CD4-positive, alpha-beta T cell treated with Interleukin-4 for 1 hour (primary cell): ENCODE measurements around the gene SDS.

Experiments used
- DNase-seq, 2 donors: peaks; one replicate each; pipeline ENCODE4 v3.0.0-alpha.2; 2020 to 2022

SDS gene

GRCh38 chr12:113398346-113399290, 5.1 kb downstream of the SDS start:
- DNase-seq, result no peak

- DNase-seq, result no peak
Observed at GRCh38 chr12:113397497-113398197, 6.0 kb downstream of the SDS start.

DNA sequence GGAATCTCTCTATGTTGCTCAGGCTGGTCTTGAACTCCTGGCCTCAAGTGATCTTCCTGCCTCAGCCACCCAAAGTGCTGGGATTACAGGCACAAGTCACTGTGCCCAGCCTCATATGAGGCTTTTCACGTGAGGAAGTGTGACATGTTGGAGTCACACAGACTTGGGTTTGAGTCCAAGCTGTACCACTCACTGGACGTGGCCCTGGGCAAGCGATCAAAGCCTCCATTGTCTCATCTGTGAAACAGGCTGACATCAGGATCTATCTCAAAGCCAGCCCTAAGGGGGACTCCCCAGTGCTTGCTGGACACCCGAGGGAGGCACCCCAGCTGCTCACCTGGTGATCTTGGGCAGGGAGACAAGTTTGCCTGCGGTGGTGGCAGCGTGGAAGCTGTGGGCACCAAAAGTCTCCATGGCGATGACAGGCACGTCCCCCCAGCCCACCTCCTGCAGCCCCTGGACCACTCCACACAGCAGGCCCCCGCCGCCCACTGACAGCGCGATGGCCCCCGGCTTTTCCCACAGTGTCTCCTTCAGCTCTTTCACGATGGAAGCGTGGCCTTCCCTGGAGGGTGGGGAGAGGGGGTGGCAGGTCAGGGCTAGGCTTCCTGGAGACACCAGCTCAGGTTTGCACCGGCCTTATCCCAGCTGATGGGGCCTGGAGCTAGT, 6.7 kb downstream of the SDS start:
- no peak for DNase-seq

DNA sequence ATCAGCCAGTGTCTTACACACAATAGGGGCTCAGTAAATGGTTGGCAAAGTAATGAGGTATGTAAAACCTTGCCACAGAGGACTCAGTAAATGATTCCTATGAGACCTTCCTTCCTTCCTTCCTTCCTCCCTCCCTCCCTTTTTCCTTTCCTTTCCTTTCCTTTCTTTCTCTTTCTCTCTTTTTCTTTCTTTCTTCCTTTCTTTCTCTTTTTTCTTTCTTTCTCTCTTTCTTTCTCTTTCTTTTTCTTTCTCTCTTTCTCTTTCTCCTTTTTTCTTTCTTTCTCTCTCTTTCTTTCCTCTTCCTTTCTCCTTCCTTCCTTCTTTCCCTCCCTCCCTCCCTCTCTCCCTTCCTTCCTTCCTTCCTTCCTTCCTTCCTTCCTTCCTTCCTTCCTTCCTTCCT, 7.5 kb downstream of the SDS start:
- no peak for DNase-seq

- no peak for DNase-seq
Observed at GRCh38 chr12:113395119-113395518, 8.6 kb downstream of the SDS start.

GRCh38 chr12:113393749-113394148, 9.9 kb downstream of the SDS start:
- no peak for DNase-seq

DNA sequence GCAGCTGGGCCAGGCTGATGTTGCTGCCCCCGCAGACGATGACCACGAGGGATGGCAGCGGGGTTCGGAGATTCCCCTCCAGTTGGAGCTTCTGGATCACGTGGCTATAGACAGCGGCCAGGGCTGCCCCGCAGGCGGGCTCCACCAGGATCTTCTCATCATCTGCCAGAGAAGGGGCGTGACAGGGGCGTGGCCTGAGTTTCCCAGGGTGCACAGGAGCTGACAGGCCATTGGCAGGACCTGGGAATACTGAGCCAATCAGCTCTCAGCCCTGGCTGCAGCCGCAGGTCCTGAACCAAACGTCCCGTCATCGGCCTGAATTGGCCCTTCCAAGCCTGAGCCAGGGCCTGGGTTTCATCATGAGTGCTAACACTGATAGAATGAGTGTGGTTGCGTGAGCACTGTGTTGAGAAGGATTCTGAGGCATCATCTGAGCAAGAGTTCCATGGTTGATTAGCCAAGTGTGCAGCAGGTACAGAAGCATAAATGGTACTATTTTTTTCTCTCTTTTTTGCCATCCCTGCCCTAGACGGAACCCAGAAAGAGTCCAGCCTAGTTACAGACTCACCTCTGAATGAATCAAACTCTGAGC, 10.6 kb downstream of the SDS start:
- DNase-seq, result no peak

- DNase-seq, result no peak
Observed at GRCh38 chr12:113392520-113392919, 11.2 kb downstream of the SDS start.

DNA sequence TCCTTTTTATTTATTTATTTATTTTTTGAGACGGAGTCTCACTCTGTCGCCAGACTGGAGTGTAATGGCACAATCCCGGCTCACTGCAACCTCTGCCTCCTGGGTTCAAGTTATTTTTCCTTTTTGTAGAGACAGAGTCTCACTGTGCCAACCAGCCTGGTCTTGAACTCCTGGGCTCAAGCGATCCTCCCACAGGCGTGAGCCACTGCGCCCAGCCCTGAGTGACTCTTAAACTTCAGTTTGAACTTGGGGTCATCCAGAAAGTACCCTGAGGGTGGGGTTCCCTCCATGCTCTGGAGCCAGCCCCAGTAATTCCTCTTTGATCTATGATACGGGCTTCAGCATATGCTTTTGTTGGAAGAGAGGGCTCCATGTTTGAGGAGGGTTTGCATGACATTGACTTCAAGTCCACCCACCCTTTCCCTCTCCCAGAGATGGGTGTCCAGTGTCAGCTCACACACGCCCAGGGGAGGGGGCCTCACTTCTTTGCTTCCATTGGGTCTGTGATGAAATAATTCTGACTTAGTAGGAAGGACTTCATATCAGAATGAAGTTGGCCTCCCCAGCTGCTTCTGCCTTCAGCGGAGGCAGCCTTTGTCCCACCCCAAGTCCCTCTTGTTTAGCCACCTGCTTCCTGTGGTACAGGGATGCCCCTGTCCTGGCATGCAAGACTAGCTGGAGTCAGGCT, 11.9 kb downstream of the SDS start:
- no peak for DNase-seq

- no peak for DNase-seq
Observed at GRCh38 chr12:113391145-113391544, 12.5 kb downstream of the SDS start.

DNA sequence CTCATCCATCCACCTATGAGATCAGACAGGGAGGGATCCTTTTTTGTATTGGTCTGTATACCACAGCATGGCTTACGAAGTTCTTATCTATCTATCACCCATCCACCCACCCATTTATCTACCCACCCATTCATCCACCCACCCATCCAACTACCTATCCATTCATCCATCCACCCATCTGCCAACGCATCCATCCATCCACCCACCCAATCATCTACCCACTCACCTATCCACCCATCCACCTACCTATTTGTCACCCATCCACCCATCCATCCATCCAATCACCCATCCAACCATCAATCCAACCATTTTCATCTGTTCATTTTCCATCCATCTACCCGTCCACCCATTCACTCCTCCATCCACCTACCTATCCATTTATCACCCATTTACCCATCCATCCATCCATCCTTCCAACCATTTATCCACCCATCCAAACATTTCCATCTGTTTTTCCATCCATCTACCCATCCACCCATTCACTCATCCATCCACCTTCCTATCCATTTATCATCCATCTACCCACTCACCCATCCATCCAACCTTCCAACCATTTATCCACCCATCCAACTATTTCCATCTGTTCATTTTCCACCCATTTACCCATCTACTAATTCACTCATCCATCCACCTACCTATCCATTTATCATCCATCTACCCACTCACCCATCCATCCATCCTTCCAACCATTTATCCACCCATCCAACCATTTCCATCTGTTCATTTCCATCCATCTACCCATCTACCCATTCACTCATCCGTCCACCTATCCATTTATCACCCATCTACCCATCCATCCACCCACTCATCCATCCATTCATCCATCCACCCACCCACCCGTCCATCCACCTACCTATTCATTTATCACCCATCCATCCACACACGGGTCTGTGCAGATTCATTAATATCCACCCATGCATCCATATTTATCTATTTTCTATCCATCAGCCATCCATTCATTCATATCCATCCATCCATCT, 13.3 kb downstream of the SDS start:
- DNase-seq, result no peak

GRCh38 chr12:113388351-113388750, 15.3 kb downstream of the SDS start:
- DNase-seq, result no peak

DNA sequence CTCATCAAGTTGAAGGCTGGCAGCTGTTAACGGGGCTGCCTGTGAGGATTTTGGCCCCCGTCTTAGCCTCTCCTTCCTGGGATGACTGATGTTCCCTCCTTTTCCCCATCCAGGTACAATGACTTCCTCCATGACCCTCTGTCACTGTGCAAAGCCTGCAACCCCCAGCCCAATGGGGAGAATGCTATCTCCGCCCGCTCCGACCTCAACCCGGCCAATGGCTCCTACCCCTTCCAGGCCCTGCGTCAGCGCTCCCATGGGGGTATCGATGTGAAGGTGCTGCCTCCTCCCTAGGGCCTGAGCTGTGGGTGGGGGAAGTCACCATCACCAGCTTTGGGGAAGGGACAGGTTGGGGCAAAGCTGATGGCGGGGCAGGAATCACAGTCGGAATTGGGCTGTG, 16.1 kb downstream of the SDS start:
- DNase-seq, result no peak

GRCh38 chr12:113386866-113387566, 16.7 kb downstream of the SDS start:
- DNase-seq, result no peak

DNA sequence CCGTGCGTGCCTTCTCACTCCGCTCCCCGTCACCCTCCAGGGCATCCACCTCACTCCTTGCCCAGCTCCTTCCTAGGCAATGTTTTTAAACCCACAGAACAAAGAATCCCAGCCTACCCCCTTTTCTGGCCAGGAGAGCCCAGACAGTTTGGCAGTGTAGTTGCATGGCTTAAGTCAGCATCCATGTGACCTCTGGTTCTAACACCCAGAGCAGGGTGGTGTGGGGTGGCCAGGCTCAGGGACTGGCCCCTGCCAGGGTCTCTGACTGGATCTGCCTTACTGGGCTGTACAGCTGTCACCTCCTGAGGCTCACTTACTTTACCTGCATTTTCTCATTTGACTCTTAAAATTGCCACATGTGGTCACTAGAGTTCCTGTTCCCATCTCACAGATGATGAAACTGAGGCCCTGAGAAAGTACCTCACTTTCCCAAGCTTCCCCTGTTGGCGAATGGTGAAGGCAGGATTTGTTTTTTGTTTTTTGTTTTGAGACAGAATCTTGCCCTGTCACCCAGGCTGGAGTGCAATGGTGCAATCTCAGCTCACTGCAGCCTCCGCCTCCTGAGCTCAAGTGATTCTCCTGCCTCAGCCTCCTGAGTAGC, 18.3 kb downstream of the SDS start:
- no peak for DNase-seq

DNA sequence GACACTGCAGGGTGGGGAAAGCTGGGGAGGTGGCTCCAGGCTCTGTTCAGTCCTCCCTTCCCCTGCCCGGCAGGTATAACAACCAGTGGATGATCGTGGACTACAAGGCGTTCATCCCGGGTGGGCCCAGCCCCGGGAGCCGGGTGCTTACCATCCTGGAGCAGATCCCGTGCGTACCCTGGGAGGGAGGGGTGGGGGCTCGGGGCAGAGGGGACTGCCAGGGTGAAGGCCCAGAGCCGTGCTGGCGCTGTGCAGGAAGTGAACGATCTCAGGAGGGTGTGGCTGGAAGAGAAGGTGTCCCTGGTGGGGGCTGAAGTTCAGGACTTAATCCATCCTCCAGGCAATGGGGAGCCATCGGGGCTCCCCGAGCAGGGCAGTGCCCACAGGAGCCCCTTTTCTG, 18.9 kb downstream of the SDS start:
- no peak for DNase-seq

GRCh38 chr12:113382206-113382605, 21.5 kb downstream of the SDS start:
- no peak for DNase-seq

DNA sequence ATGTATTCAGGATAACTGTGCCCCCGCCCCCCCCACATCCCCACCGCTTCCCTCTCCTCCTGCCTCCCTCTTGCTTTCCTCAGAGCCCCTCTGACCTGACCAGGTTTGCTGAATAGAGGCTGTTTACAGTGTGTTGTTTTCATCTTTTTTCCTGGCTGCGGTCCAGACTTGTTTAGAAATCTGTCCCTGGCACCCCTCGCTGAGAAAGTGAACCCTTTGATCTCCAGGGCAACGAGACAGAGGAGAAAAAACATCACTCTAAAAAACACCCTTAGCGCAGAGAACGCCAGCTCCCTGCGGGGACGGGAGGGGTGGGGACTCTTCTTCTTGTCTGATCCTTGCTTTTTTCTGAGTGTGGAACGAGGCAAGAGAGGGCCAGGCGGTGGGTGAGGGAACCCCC, 22.5 kb downstream of the SDS start:
- no peak for DNase-seq

DNA sequence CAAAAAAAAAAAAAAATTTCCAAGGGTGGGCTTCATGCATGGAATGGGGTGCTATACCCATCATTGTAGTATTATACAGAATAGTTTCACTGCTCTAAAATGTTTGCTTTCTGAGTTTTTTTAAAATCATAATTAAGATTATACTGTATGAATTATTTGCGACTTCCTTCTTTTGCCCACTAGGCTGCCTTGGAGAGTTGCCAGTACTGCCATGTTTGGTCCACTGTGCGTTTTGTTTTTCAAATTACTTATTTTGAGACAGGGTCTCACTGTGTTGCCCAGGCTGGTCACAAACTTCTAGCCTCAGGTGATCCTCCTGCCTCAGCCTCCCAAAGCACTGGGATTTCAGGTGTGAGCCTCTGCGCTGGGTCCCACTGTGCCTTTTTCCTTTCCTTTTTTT, 25.4 kb downstream of the SDS start:
- no peak for DNase-seq

DNA sequence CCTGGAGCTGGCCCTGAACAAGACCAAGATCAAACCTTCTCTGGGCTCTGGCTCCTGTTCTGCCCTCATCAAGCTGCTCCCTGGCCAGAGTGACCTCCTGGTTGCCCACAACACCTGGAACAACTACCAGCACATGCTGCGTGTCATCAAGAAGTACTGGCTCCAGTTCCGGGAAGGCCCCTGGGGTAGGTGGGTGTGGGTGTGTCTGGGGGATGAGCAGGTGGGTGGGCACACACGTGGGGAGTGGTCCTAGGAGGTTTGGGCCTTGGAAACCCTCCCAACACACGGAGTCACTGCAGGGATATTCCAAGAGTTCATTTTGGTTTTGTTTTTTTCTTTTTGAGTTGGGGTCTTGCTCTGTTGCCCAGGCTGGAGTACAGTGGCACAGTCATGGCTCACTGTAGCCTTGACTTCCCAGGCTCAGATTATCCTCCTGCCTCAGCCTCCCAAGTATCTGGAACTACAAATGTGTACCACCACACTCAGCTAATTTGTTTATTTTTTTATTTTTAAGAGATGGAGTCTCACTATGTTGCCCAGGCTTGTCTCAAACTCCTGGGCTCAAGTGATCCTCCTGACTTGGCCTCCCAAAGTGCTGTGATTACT, 28.8 kb downstream of the SDS start:
- DNase-seq, result no peak
